Naive B cell (primary cell): Measurements from ENCODE around the gene SLC47A1. TPM values are rescaled to one million over a fixed set of nuclear protein-coding genes. Genes with fewer than 3 reads are reported as not detected.

Source experiments
- ATAC-seq, 2 donors: fragments of 150-1000 bp; cut with Tn5 transposase; 2 replicates each; pipeline ENCODE4 v1.10.0; 2021; ENCODE audit warnings: low read depth in 2 of 2, mild to moderate bottlenecking in 2 of 2, moderate library complexity in 2 of 2
- DNase-seq: peaks from one replicate; pipeline ENCODE4 v3.0.0; 2022
- H3K27ac Mint-ChIP-seq, 6 donors: one replicate each; pipeline ENCODE4 v1.8.0; 2020 to 2022; ENCODE audit warnings: mild to moderate bottlenecking in 6 of 6, mixed read lengths in 6 of 6, moderate library complexity in 5 of 6, inconsistent platforms in 2 of 6
- H3K27me3 Mint-ChIP-seq, 3 donors: one replicate each; pipeline ENCODE4 v1.8.0; 2021 to 2022; ENCODE audit warnings: mixed read lengths in 3 of 3, mild to moderate bottlenecking in 1 of 3
- H3K36me3 Mint-ChIP-seq, 2 donors: one replicate each; pipeline ENCODE4 v1.8.0; 2020 to 2022; ENCODE audit warnings: mixed read lengths in 2 of 2, inconsistent platforms in 1 of 2, mild to moderate bottlenecking in 1 of 2
- H3K4me1 Mint-ChIP-seq, 3 donors: one replicate each; pipeline ENCODE4 v1.8.0; 2020 to 2022; ENCODE audit warnings: mixed read lengths in 3 of 3, inconsistent platforms in 1 of 3, mild to moderate bottlenecking in 1 of 3, moderate library complexity in 1 of 3
- H3K4me3 Mint-ChIP-seq, 8 donors: one replicate each; pipeline ENCODE4 v1.8.0; 2020 to 2022; ENCODE audit warnings: mild to moderate bottlenecking in 8 of 8, mixed read lengths in 8 of 8, moderate library complexity in 8 of 8, inconsistent platforms in 2 of 8
- H3K9me3 Mint-ChIP-seq, 7 donors: one replicate each; pipeline ENCODE4 v1.8.0; 2020 to 2022; ENCODE audit warnings: mixed read lengths in 7 of 7, mild to moderate bottlenecking in 5 of 7, inconsistent platforms in 2 of 7, moderate library complexity in 1 of 7
- polyA plus RNA-seq, 6 donors: library from polyadenylated mRNA; unstranded; fragments of 300-500 nt; fragmentation: Illumina TruSeq; gene quantifications; one replicate each; pipeline ENCODE4 v1.2.3, GENCODE V29; 2021; ENCODE audit warnings: low read depth in 6 of 6

Gene SLC47A1
- polyA plus RNA-seq, 6 donors from 2014 or later = not detected

GRCh38 chr17:19549746-19550623, 16.3 kb downstream of the SLC47A1 start:
- H3K4me3 Mint-ChIP-seq = no peak overlapping the region
- H3K4me1 Mint-ChIP-seq = peaks cover 6 to 9% (median 8%) of the 10 kb centered on the region in 3 donors
- peaks cover 7 to 36% (median 17%) of the 10 kb centered on the region in 3 donors for H3K27me3 Mint-ChIP-seq
- ATAC-seq (no peak), DNase-seq (no peak)
- H3K36me3 Mint-ChIP-seq = no peaks in the 10 kb centered on the region
- H3K27ac Mint-ChIP-seq = no peak overlapping the region
- H3K9me3 Mint-ChIP-seq = peaks cover 0 to 2% (median 0%) of the 10 kb centered on the region in 7 donors

GRCh38 chr17:19551165-19551564, 17.5 kb downstream of the SLC47A1 start:
- no peak for ATAC-seq
- H3K27me3 Mint-ChIP-seq = peaks cover 7 to 46% (median 17%) of the 10 kb centered on the region in 3 donors

GRCh38 chr17:19551591-19552148, 18.0 kb downstream of the SLC47A1 start:
- peak overlapping the region in 1 of 6 donors; percentile 39 for H3K27ac Mint-ChIP-seq
- no peaks in the 10 kb centered on the region for H3K36me3 Mint-ChIP-seq
- no peak for DNase-seq
- peaks cover 7 to 46% (median 17%) of the 10 kb centered on the region in 3 donors for H3K27me3 Mint-ChIP-seq
- no peak overlapping the region for H3K4me3 Mint-ChIP-seq
- no peak for ATAC-seq
- H3K9me3 Mint-ChIP-seq = peaks cover 0 to 2% (median 0%) of the 10 kb centered on the region in 7 donors
- H3K4me1 Mint-ChIP-seq = peaks cover 1 to 3% (median 2%) of the 10 kb centered on the region in 3 donors

More at GRCh38 chr17:19551165-19551564, 17.5 kb downstream of the SLC47A1 start:
- Mint-ChIP-seq H3K27ac (peak overlapping the region in 1 of 6 donors; percentile 39), H3K4me3 (no peak overlapping the region), H3K9me3 (peaks cover 0 to 2% (median 0%) of the 10 kb centered on the region in 7 donors), H3K4me1 (peaks cover 6 to 9% (median 7%) of the 10 kb centered on the region in 3 donors), H3K36me3 (no peaks in the 10 kb centered on the region)
- DNase-seq = no peak

GRCh38 chr17:19553036-19553435, 19.4 kb downstream of the SLC47A1 start:
- no peak for DNase-seq
- Mint-ChIP-seq H3K27me3 (peaks cover 10 to 48% (median 22%) of the 10 kb centered on the region in 3 donors), H3K9me3 (peaks cover 0 to 7% (median 2%) of the 10 kb centered on the region in 7 donors), H3K27ac (peak overlapping the region in 1 of 6 donors; percentile 42), H3K4me3 (no peak overlapping the region), H3K36me3 (no peaks in the 10 kb centered on the region), H3K4me1 (no peaks in the 10 kb centered on the region)
- ATAC-seq = no peak

- Mint-ChIP-seq H3K36me3 (no peaks in the 10 kb centered on the region), H3K4me1 (no peaks in the 10 kb centered on the region), H3K27ac (no peak overlapping the region), H3K4me3 (no peak overlapping the region), H3K9me3 (peaks cover 0 to 15% (median 5%) of the 10 kb centered on the region in 7 donors), H3K27me3 (peaks cover 12 to 55% (median 26%) of the 10 kb centered on the region in 3 donors)
- ATAC-seq (no peak), DNase-seq (no peak)
Observed at GRCh38 chr17:19554393-19554792, 20.7 kb downstream of the SLC47A1 start.

GRCh38 chr17:19555746-19556145, 22.1 kb downstream of the SLC47A1 start:
- H3K4me3 Mint-ChIP-seq = peak overlapping the region in 1 of 8 donors; percentile 71
- peaks cover 17 to 64% (median 31%) of the 10 kb centered on the region in 3 donors for H3K27me3 Mint-ChIP-seq
- no peak overlapping the region for H3K27ac Mint-ChIP-seq
- no peaks in the 10 kb centered on the region for H3K36me3 Mint-ChIP-seq
- no peak for ATAC-seq
- no peak for DNase-seq
- peaks cover 0 to 15% (median 5%) of the 10 kb centered on the region in 7 donors for H3K9me3 Mint-ChIP-seq
- H3K4me1 Mint-ChIP-seq = no peaks in the 10 kb centered on the region

GRCh38 chr17:19558946-19559345, 25.3 kb downstream of the SLC47A1 start:
- Mint-ChIP-seq H3K4me1 (no peaks in the 10 kb centered on the region), H3K27me3 (peaks cover 14 to 53% (median 15%) of the 10 kb centered on the region in 3 donors)

GRCh38 chr17:19561697-19562318, 28.2 kb downstream of the SLC47A1 start:
- no peaks in the 10 kb centered on the region for H3K4me1 Mint-ChIP-seq
- no peak overlapping the region for H3K27ac Mint-ChIP-seq
- H3K4me3 Mint-ChIP-seq = no peak overlapping the region
- ATAC-seq (no peak), DNase-seq (no peak)
- H3K27me3 Mint-ChIP-seq = peaks cover 14 to 36% (median 18%) of the 10 kb centered on the region in 3 donors
- H3K36me3 Mint-ChIP-seq = no peaks in the 10 kb centered on the region
- peaks cover 0 to 14% (median 5%) of the 10 kb centered on the region in 7 donors for H3K9me3 Mint-ChIP-seq

More at GRCh38 chr17:19558946-19559345, 25.3 kb downstream of the SLC47A1 start:
- DNase-seq (no peak), ATAC-seq (no peak)
- H3K9me3 Mint-ChIP-seq = peaks cover 0 to 15% (median 5%) of the 10 kb centered on the region in 7 donors
- no peaks in the 10 kb centered on the region for H3K36me3 Mint-ChIP-seq
- H3K4me3 Mint-ChIP-seq = no peak overlapping the region
- H3K27ac Mint-ChIP-seq = no peak overlapping the region

GRCh38 chr17:19565817-19566575, 32.3 kb downstream of the SLC47A1 start:
- Mint-ChIP-seq H3K9me3 (peaks cover 0 to 2% (median 0%) of the 10 kb centered on the region in 7 donors), H3K4me1 (peaks cover 13 to 24% (median 22%) of the 10 kb centered on the region in 3 donors), H3K27ac (no peak overlapping the region), H3K27me3 (peaks cover 0 to 17% (median 9%) of the 10 kb centered on the region in 3 donors), H3K36me3 (no peaks in the 10 kb centered on the region), H3K4me3 (no peak overlapping the region)
- no peak for ATAC-seq
- no peak for DNase-seq

GRCh38 chr17:19567216-19568015, 33.8 kb downstream of the SLC47A1 start:
- H3K27ac Mint-ChIP-seq = no peak overlapping the region
- H3K4me1 Mint-ChIP-seq = peaks cover 13 to 24% (median 22%) of the 10 kb centered on the region in 3 donors
- H3K9me3 Mint-ChIP-seq = peaks cover 0 to 2% (median 0%) of the 10 kb centered on the region in 7 donors
- ATAC-seq (no peak), DNase-seq (no peak)
- H3K27me3 Mint-ChIP-seq = peaks cover 0 to 4% (median 4%) of the 10 kb centered on the region in 3 donors
- no peak overlapping the region for H3K4me3 Mint-ChIP-seq
- H3K36me3 Mint-ChIP-seq = no peaks in the 10 kb centered on the region

GRCh38 chr17:19568016-19568350, 34.3 kb downstream of the SLC47A1 start:
- no peak for DNase-seq
- Mint-ChIP-seq H3K9me3 (peaks cover 0 to 2% (median 0%) of the 10 kb centered on the region in 7 donors), H3K4me3 (no peak overlapping the region), H3K4me1 (peaks cover 13 to 24% (median 22%) of the 10 kb centered on the region in 3 donors), H3K27ac (no peak overlapping the region), H3K36me3 (no peaks in the 10 kb centered on the region), H3K27me3 (peaks cover 0 to 4% (median 0%) of the 10 kb centered on the region in 3 donors)
- no peak for ATAC-seq
